ENCODE results near the gene AQP3.

DNA sequence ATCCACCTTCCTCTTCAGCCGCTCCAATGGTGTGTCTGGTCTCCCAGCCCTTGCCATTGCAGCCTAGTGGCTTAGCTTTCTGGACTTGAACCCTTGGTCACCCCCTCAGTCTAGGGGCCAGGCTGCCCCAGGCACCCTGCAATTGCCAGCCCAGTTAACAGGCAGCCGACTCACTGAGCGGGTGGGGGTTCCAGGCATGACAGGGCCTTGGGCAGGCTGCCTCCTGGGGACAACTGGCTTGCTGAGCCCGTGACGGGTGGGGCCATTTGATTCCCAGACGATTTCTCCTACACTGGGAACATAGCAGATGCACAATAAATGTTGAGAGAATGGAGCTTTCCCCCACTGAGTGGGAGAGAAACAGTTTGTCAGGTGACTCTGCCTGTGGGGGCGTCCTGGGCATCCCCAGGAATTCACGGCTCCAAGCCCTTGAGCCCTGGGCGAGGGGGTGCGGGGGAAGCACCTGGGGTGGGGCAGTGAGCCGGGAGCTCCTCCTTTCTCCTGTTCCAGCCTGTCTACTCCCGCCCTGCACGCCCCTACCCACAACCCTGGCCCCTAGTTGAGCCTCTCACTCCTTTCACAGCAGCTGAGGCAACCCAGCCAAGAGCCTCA, 32.4 kb downstream of the AQP3 start:
- TF ChIP-seq, protein P1, sequence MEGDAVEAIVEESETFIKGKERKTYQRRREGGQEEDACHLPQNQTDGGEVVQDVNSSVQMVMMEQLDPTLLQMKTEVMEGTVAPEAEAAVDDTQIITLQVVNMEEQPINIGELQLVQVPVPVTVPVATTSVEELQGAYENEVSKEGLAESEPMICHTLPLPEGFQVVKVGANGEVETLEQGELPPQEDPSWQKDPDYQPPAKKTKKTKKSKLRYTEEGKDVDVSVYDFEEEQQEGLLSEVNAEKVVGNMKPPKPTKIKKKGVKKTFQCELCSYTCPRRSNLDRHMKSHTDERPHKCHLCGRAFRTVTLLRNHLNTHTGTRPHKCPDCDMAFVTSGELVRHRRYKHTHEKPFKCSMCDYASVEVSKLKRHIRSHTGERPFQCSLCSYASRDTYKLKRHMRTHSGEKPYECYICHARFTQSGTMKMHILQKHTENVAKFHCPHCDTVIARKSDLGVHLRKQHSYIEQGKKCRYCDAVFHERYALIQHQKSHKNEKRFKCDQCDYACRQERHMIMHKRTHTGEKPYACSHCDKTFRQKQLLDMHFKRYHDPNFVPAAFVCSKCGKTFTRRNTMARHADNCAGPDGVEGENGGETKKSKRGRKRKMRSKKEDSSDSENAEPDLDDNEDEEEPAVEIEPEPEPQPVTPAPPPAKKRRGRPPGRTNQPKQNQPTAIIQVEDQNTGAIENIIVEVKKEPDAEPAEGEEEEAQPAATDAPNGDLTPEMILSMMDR (IDR thresholded peaks at IDR 0.05; ENCODE audit: control extremely low read depth in 1 of 3, insufficient read depth in 1 of 3, low read depth in 1 of 3, low read length in 3 of 3), result no peak
- TF ChIP-seq SP1 (IDR thresholded peaks at IDR 0.05; ENCODE audit: low read depth, low read length) (no peak), CTBP2 (IDR thresholded peaks at IDR 0.05; ENCODE audit: borderline replicate concordance, insufficient read depth, insufficient read length, low read length) (no peak), RXRA (IDR thresholded peaks at IDR 0.05; ENCODE audit: insufficient read depth, low read depth, low read length) (no peak), EP300 (IDR thresholded peaks at IDR 0.05; ENCODE audit: borderline replicate concordance in 1 of 2, low read depth in 2 of 2, low read length in 2 of 2) (no peak), GABPA (IDR thresholded peaks at IDR 0.05; ENCODE audit: borderline replicate concordance, insufficient read depth, low read length) (no peak), RBBP5 (IDR thresholded peaks at IDR 0.05; ENCODE audit: borderline replicate concordance, low read depth, low read length) (no peak), POLR2A (IDR thresholded peaks at IDR 0.05; ENCODE audit: control extremely low read depth in 1 of 2, low read depth in 2 of 2, low read length in 2 of 2) (no peak)
